C4-2B (cell line): Measurements from ENCODE around the gene PTMA.
A peak's percentile ranks its signal among the peaks of the same experiment; 100 is the strongest.
"Not testable (repeated sequence)": the region's sequence is repeated elsewhere in the genome, so short reads cannot be mapped to it uniquely, and the experiment has no call there.

Experiments used
- H3K27ac ChIP-seq: fragments of 450-650 bp; 2 replicates; pipeline ENCODE4 v1.5.1; 2017
- ZFX ChIP-seq: fragments of 450-650 bp; IDR thresholded peaks from 2 replicates; pipeline ENCODE4 v1.6.1; 2017
- TF ChIP-seq, protein P1 (sequence below): fragments of 450-650 bp; conservative IDR thresholded peaks from 2 replicates; pipeline ENCODE4 v1.5.1; 2017; ENCODE audit warnings: mild to moderate bottlenecking

Gene PTMA

DNA sequence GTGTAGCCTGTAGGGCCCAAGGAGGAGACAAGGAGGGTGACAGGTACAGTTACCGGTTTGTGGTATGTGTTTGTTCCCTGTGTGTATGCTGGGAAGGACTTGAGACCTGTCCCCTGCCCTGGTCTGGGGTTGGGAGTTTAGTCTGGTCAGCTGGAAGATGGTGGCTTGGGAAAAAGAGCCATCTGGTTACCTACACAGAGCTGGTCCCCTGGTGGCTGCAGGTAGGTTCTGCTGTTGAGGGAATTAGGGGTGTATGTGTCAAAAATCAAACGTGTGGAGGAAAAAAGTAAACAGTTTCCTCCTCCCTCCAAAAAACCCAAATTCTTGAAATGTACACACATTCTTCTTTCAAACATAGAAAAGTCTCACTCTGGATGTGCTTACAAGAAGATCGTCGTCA is 24.3 kb downstream of the PTMA start:
- no peak overlapping the region for H3K27ac ChIP-seq
- no peak for TF ChIP-seq ZFX
- TF ChIP-seq, protein P1, sequence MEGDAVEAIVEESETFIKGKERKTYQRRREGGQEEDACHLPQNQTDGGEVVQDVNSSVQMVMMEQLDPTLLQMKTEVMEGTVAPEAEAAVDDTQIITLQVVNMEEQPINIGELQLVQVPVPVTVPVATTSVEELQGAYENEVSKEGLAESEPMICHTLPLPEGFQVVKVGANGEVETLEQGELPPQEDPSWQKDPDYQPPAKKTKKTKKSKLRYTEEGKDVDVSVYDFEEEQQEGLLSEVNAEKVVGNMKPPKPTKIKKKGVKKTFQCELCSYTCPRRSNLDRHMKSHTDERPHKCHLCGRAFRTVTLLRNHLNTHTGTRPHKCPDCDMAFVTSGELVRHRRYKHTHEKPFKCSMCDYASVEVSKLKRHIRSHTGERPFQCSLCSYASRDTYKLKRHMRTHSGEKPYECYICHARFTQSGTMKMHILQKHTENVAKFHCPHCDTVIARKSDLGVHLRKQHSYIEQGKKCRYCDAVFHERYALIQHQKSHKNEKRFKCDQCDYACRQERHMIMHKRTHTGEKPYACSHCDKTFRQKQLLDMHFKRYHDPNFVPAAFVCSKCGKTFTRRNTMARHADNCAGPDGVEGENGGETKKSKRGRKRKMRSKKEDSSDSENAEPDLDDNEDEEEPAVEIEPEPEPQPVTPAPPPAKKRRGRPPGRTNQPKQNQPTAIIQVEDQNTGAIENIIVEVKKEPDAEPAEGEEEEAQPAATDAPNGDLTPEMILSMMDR = peak; percentile 16; the same call in 1 of the 2 replicates

DNA sequence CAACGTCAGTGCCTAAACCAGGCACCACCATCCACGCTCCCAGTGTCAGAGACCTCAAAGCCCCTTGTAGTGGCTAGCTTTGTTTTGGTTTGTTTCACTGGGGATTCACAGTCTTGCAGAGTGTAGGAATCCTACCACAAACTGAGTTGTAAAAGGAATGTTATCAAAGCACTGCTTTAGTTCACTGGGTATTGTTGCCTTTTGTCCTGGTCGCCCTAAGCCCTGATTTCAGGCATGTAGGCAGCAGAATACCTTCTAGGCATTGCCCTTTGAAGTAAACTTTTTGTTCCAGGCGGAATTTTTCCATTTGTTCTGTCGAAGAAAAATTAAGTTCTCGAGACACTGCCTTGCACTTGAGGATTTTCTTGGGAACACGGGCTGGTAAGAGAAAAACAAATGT is 29.4 kb downstream of the PTMA start:
- H3K27ac ChIP-seq = no peak overlapping the region
- no peak for TF ChIP-seq ZFX
- TF ChIP-seq, protein P1 = no peak

DNA sequence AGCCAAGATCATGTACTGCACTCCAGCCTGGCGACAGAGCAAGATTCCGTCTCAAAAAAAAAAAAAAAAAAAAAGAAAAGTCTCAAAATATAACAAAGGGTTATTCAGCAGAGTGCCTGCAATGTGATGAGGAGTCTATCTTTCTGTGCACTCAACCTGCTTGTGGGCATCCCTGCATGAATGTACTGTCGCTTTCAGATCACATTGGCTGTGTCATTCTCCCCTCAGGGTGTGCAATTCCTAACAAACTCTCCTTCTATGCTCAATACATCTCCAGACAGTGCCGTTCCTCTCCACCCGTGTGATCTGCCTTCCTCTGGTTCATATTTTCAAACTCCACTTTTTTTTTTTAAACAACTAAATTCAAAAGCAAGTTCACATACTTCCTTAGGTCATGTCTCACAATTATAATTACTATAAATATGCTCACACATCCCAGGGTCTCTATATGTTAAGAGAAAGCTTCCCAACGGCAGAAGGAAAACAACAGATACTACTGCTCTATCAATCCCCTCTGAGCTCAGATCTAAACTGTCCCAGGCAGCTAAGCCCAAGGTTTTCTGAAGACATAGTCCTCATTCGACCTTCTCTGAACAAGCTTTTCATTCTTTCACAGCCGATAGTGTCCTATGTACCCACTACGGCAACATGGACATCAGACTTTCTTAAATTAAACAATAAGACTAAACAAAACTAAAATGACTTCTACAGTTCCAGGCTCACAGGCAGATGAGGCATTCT is 35.2 kb downstream of the PTMA start:
- no peak for TF ChIP-seq ZFX
- TF ChIP-seq, protein P1 = no peak

DNA sequence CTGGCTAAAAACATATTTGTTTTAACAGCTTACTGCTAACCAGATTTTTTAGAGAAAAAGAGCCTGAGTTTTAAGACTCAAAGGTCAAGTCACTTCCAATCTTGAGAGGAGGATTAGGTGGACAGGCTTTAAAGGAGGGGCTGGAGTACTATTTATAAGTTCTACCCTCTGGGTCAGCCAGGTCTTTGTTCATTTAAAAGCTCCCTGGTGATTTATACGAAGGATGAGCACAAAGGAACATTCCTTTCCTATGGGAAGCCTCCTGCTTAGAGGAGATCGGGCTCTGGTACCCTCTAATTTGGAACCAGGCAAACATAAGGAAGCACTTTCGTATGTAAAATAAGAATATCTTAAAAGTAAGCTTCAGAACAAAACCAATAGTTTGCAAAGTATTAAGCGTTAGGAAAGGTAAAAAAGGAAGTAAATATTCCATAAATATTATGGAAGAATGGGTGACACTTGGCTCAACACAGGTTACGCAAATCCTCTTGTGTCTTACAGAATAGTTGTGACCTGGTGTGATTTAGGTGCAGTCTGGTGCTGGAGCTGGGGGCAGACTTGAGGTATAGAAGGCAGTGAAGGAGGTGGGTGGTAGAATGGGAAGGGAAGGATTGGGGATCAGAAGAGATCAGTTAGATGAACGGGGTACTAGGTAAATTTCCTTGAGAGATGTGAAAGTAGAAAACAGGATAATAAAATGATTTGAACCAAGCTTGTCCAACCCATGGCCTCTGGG is 37.1 kb downstream of the PTMA start:
- no peak overlapping the region for H3K27ac ChIP-seq
- no peak for TF ChIP-seq ZFX
- TF ChIP-seq, protein P1 = no peak

More for the DNA sequence above, 35.2 kb downstream of the PTMA start:
- H3K27ac ChIP-seq = no peak overlapping the region

DNA sequence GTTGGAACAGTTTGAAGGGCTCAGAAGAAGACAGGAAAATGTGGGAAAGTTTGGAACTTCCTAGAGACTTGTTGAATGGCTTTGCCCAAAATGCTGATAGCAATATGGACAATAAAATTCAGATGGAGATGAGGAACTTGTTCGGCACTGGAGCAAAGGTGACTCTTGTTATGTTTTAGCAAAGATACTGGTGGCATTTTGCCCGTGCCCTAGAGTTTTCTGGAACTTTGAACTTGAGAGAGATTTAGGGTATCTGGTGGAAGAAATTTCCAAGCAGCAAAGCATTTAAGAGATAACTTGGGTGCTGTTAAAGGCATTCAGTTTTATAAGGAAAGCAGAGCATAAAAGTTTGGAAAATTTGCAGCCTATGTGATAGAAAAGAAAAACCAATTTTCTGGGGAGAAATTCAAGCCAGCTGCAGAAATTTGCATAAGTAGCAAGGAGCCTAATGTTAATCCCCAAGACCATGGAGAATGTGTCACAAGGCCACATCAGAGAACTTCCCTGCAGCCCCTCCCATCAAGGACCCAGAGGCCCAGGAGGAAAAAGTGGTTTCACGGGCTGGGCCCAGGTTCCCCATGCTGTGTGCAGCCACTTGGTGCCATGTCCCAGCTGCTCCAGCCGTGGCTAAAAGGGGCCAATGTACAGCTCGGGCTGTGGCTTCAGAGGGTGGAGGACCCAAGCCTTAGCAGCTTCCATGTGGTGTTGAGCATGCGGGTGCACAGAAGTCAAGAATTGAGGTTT is 40.0 kb downstream of the PTMA start:
- not testable (repeated sequence) for H3K27ac ChIP-seq

DNA sequence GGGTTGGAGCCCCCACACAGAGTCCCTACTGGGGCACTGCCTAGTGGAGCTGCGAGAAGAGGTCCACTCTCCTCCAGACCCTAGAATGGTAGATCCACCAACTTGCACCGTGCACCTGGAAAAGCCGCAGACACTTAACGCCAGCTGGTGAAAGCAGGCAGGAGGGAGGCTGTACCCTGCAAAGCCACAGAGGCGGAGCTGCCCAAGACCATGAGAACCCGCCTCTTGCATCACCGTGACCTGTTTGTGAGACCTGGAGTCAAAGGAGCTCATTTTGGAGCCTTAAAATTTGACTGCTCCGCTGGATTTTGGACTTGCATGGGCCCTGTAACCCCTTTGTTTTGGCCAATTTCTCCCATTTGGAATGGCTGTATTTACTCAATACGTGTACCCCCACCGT is 40.7 kb downstream of the PTMA start:
- H3K27ac ChIP-seq = not testable (repeated sequence)

DNA sequence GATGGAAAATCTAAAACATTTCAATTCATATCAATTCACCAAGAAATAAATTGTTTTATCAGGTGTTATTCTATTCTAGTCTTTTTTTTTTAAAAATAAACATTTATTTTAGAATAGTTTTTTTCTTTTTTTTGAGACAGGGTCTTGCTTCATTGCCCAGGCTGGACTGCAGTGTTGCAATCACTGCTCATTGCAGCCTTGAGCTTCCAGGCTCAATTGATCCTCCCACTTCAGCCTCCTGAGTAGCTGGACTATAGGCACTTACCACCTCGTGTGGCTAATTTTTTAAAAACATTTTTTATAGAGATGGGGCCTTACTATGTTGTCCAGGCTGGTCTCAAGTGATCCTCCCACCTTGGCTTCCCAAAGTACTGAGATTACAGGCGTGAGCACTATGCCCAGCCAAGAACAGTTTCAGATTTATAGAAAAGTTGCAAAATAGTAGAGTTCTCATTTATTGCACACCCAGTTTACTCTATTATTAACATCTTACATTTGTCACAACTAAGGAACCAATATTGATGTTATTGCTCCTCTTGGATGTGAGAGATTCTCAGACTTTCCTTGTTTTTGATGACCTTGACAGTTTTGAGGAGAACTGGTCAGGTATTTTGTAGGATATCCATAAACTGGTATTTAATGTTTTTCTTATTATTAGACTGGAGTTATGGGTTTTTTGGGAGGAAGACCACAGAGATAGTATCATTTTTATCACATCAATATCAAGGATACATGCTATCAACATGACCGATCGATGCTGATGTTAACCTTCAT is 42.9 kb downstream of the PTMA start:
- no peak overlapping the region for H3K27ac ChIP-seq
- TF ChIP-seq, protein P1 = no peak
- no peak for TF ChIP-seq ZFX
